HEK293 (cell line): ENCODE measurements around the gene RNF10.

Experiments used
- CTCF ChIA-PET: fragments of 350-600 bp; formaldehyde crosslinking; extraction: SDS; loops from one replicate; lab custom pipeline; 2021; ENCODE audit warnings: antibody characterized with exemption; lab: Yijun Ruan, JAX
- POLR2A ChIA-PET: fragments of 300-600 bp; formaldehyde crosslinking; extraction: SDS; loops from one replicate; lab custom pipeline; 2020; ENCODE audit warnings: antibody characterized with exemption, inconsistent platforms; lab: Yijun Ruan, JAX
- H3K27ac ChIP-seq: fragments of 200-500 bp; sonication (Bioruptor generic); 2 replicates; pipeline ENCODE4 v1.5.1; 2014; ENCODE audit warnings: low read depth, low read length, control low read depth, inconsistent platforms; ENCODE audit errors: extremely low read depth
- H3K36me3 ChIP-seq, 2 experiments: fragments of 200-500 bp in 1 of 2; sonication (Bioruptor generic) in 1 of 2; 1 replicate in 1 of 2; 2 replicates in 1 of 2; pipeline ENCODE4 v1.5.1; 2014 to 2017; ENCODE audit warnings: inconsistent platforms in 2 of 2, low read length in 2 of 2; ENCODE audit not compliant: control insufficient read depth in 2 of 2, insufficient read depth in 1 of 2
- H3K4me1 ChIP-seq: fragments of 200-500 bp; sonication (Bioruptor generic); 2 replicates; pipeline ENCODE4 v1.5.1; 2014; ENCODE audit warnings: mild to moderate bottlenecking, low read length, inconsistent platforms; ENCODE audit not compliant: control insufficient read depth, insufficient read depth
- H3K4me3 ChIP-seq: 2 replicates; pipeline ENCODE4 v1.5.1; 2011; ENCODE audit warnings: low read depth, mild to moderate bottlenecking, control low read depth, low read length, moderate library complexity
- H3K9me3 ChIP-seq: fragments of 200-500 bp; sonication (Bioruptor generic); 2 replicates; pipeline ENCODE4 v1.5.1; 2014; ENCODE audit warnings: low read depth, low read length, inconsistent platforms; ENCODE audit not compliant: control insufficient read depth, insufficient read depth
- FEZF1 ChIP-seq: fragments of 450-650 bp; formaldehyde crosslinking; IDR thresholded peaks from 2 replicates; pipeline ENCODE4 v1.5.1; 2016; ENCODE audit warnings: missing biosample characterization, missing genetic modification characterization
- HOXD13 ChIP-seq: sonication (generic); formaldehyde crosslinking; IDR thresholded peaks from 2 replicates; pipeline ENCODE4 v1.8.0; 2022; ENCODE audit warnings: missing genetic modification reagents, borderline replicate concordance
- OSR2 ChIP-seq: fragments of 450-650 bp; formaldehyde crosslinking; IDR thresholded peaks from 2 replicates; pipeline ENCODE4 v1.5.1; 2016; ENCODE audit warnings: missing biosample characterization, missing genetic modification characterization
- REST ChIP-seq: fragments of 450-650 bp; formaldehyde crosslinking; IDR thresholded peaks from 2 replicates; pipeline ENCODE4 v1.5.1; 2016; ENCODE audit warnings: missing biosample characterization, missing genetic modification characterization
- SALL2 ChIP-seq: fragments of 450-650 bp; formaldehyde crosslinking; IDR thresholded peaks from 2 replicates; pipeline ENCODE4 v1.5.0; 2017; ENCODE audit warnings: missing biosample characterization, mild to moderate bottlenecking, missing genetic modification characterization, borderline replicate concordance
- SCRT1 ChIP-seq: fragments of 450-650 bp; formaldehyde crosslinking; IDR thresholded peaks from 2 replicates; pipeline ENCODE4 v1.5.1; 2016; ENCODE audit warnings: missing biosample characterization, missing genetic modification characterization, borderline replicate concordance
- SCRT2 ChIP-seq: fragments of 450-650 bp; formaldehyde crosslinking; IDR thresholded peaks from 2 replicates; pipeline ENCODE4 v1.5.1; 2016; ENCODE audit warnings: missing biosample characterization, missing genetic modification characterization
- SP2 ChIP-seq: fragments of 450-650 bp; formaldehyde crosslinking; IDR thresholded peaks from 2 replicates; pipeline ENCODE4 v1.5.1; 2016; ENCODE audit warnings: missing biosample characterization, missing genetic modification characterization
- ZBTB17 ChIP-seq: fragments of 450-650 bp; formaldehyde crosslinking; IDR thresholded peaks from 2 replicates; pipeline ENCODE4 v1.5.1; 2016; ENCODE audit warnings: missing biosample characterization, missing genetic modification characterization
- ZBTB8A ChIP-seq: fragments of 450-650 bp; formaldehyde crosslinking; IDR thresholded peaks from 2 replicates; pipeline ENCODE4 v1.5.1; 2016; ENCODE audit warnings: missing biosample characterization, missing genetic modification characterization
- ZFP37 ChIP-seq: fragments of 450-650 bp; formaldehyde crosslinking; IDR thresholded peaks from 2 replicates; pipeline ENCODE4 v1.5.1; 2016; ENCODE audit warnings: missing biosample characterization, missing genetic modification characterization
- ZNF112 ChIP-seq: fragments of 450-650 bp; formaldehyde crosslinking; IDR thresholded peaks from 2 replicates; pipeline ENCODE4 v1.5.0; 2017; ENCODE audit warnings: missing biosample characterization, missing genetic modification characterization
- ZNF24 ChIP-seq: fragments of 450-650 bp; formaldehyde crosslinking; IDR thresholded peaks from 2 replicates; pipeline ENCODE4 v1.5.1; 2016; ENCODE audit warnings: missing biosample characterization, missing genetic modification characterization
- ZNF274 ChIP-seq, 2 experiments: fragments of 200-500 bp in 1 of 2; fragments of 450-650 bp in 1 of 2; sonication (Bioruptor generic) in 1 of 2; formaldehyde crosslinking in 1 of 2; IDR thresholded peaks; 2 replicates each; pipeline versions ENCODE4 v1.5.1 to v1.6.1; 2014 to 2016; ENCODE audit warnings: borderline replicate concordance in 1 of 2, inconsistent platforms in 1 of 2, low read length in 1 of 2, missing biosample characterization in 1 of 2, missing genetic modification characterization in 1 of 2
- ZNF280D ChIP-seq: fragments of 450-650 bp; formaldehyde crosslinking; IDR thresholded peaks from 2 replicates; pipeline ENCODE4 v1.5.1; 2016; ENCODE audit warnings: missing biosample characterization, missing genetic modification characterization
- ZNF335 ChIP-seq: fragments of 450-650 bp; formaldehyde crosslinking; conservative IDR thresholded peaks from 2 replicates; pipeline ENCODE4 v1.5.1; 2016; ENCODE audit warnings: missing biosample characterization, missing genetic modification characterization
- ZNF350 ChIP-seq: fragments of 450-650 bp; formaldehyde crosslinking; IDR thresholded peaks from 2 replicates; pipeline ENCODE4 v1.5.0; 2017; ENCODE audit warnings: missing biosample characterization, mild to moderate bottlenecking, missing genetic modification characterization
- ZNF404 ChIP-seq: fragments of 450-650 bp; formaldehyde crosslinking; IDR thresholded peaks from 2 replicates; pipeline ENCODE4 v1.5.1; 2017; ENCODE audit warnings: missing biosample characterization, missing genetic modification characterization
- ZNF433 ChIP-seq: fragments of 450-650 bp; formaldehyde crosslinking; IDR thresholded peaks from 2 replicates; pipeline ENCODE4 v1.5.1; 2016; ENCODE audit warnings: missing biosample characterization, missing genetic modification characterization, low read depth
- ZNF544 ChIP-seq: fragments of 450-650 bp; formaldehyde crosslinking; IDR thresholded peaks from 2 replicates; pipeline ENCODE4 v1.5.0; 2017; ENCODE audit warnings: missing biosample characterization, missing genetic modification characterization
- ZNF580 ChIP-seq: fragments of 450-650 bp; formaldehyde crosslinking; IDR thresholded peaks from 2 replicates; pipeline ENCODE4 v1.5.1; 2016; ENCODE audit warnings: missing biosample characterization, missing genetic modification characterization
- ZNF600 ChIP-seq: fragments of 450-650 bp; formaldehyde crosslinking; IDR thresholded peaks from 2 replicates; pipeline ENCODE4 v1.5.1; 2016; ENCODE audit warnings: missing biosample characterization, missing genetic modification characterization
- ZNF701 ChIP-seq: fragments of 450-650 bp; formaldehyde crosslinking; IDR thresholded peaks from 2 replicates; pipeline ENCODE4 v1.5.1; 2016; ENCODE audit warnings: missing biosample characterization, missing genetic modification characterization
- ZNF776 ChIP-seq: fragments of 450-650 bp; formaldehyde crosslinking; IDR thresholded peaks from 2 replicates; pipeline ENCODE4 v1.5.0; 2017; ENCODE audit warnings: missing biosample characterization, missing genetic modification characterization, borderline replicate concordance
- ZNF791 ChIP-seq: fragments of 450-650 bp; formaldehyde crosslinking; IDR thresholded peaks from 2 replicates; pipeline ENCODE4 v1.5.1; 2016; ENCODE audit warnings: missing biosample characterization, missing genetic modification characterization
- ZSCAN23 ChIP-seq: fragments of 450-650 bp; formaldehyde crosslinking; IDR thresholded peaks from 2 replicates; pipeline ENCODE4 v1.5.1; 2016; ENCODE audit warnings: missing biosample characterization, missing genetic modification characterization
- TF ChIP-seq, protein P1 (sequence below): fragments of 450-650 bp; formaldehyde crosslinking; IDR thresholded peaks from 2 replicates; pipeline ENCODE4 v1.5.1; 2016; ENCODE audit warnings: missing biosample characterization, missing genetic modification characterization, borderline replicate concordance
- TF ChIP-seq, protein P2 (sequence below): fragments of 450-650 bp; formaldehyde crosslinking; IDR thresholded peaks from 2 replicates; pipeline ENCODE4 v1.5.1; 2017; ENCODE audit warnings: missing biosample characterization, missing genetic modification characterization

RNF10 gene

GRCh38 chr12:120574106-120574505, 40.0 kb downstream of the RNF10 start (continued):
- TF ChIP-seq FEZF1 (no peak), ZSCAN23 (no peak)

GRCh38 chr12:120579179-120579578, 45.0 kb downstream of the RNF10 start:
- H3K9me3 ChIP-seq = no peaks in the 10 kb centered on the region
- H3K4me3 ChIP-seq = no peak overlapping the region
- no peaks in the 10 kb centered on the region for H3K4me1 ChIP-seq
- no peak overlapping the region for H3K27ac ChIP-seq
- ChIA-PET CTCF (interaction anchor here (0.5 to 0.7 kb wide), 4 partner anchors 36 to 488 kb away, joined by 3 to 4 read pairs (median 4); no protein-coding TSS in a partner anchor), POLR2A (interaction anchor here (0.6 kb wide), 1 partner anchor 24 kb away, joined by 3 read pairs; no protein-coding TSS in a partner anchor)
- peaks cover 21 to 60% of the 10 kb centered on the region in 2 experiments for H3K36me3 ChIP-seq
- TF ChIP-seq ZNF24 (tag by site-specific recombination) (no peak), OSR2 (tag by site-specific recombination) (peak; percentile 50; the same call in 1 of the 2 replicates), ZNF350 (no peak), ZNF600 (tag by site-specific recombination) (0 out of 2 replicates have a peak, but pooled peaks have one; percentile 13), SP2 (tag by site-specific recombination) (no peak), ZNF433 (tag by site-specific recombination) (no peak), SALL2 (tag by site-specific recombination) (no peak), FEZF1 (no peak), ZNF274 (IDR thresholded peaks at IDR 0.05; ENCODE audit: low read length) (no peak), ZNF274 (tag by site-specific recombination; IDR thresholded peaks at IDR 0.05; ENCODE audit: borderline replicate concordance) (no peak), ZNF335 (no peak), ZNF280D (tag by site-specific recombination) (no peak), SCRT1 (tag by site-specific recombination) (peak; percentile 99), ZFP37 (tag by site-specific recombination) (no peak), ZNF580 (tag by site-specific recombination) (no peak), ZNF544 (tag by site-specific recombination) (no peak), HOXD13 (CRISPR knock-in tag) (0 out of 2 replicates have a peak, but pooled peaks have one; percentile 11), ZBTB17 (tag by site-specific recombination) (peak; percentile 69), ZNF776 (tag by site-specific recombination) (no peak), ZNF701 (no peak), ZNF404 (tag by site-specific recombination) (no peak), ZNF112 (no peak), ZNF791 (tag by site-specific recombination) (no peak), ZBTB8A (tag by site-specific recombination) (no peak), SCRT2 (tag by site-specific recombination) (peak; percentile 98), REST (tag by site-specific recombination) (no peak)
- TF ChIP-seq, protein P1, sequence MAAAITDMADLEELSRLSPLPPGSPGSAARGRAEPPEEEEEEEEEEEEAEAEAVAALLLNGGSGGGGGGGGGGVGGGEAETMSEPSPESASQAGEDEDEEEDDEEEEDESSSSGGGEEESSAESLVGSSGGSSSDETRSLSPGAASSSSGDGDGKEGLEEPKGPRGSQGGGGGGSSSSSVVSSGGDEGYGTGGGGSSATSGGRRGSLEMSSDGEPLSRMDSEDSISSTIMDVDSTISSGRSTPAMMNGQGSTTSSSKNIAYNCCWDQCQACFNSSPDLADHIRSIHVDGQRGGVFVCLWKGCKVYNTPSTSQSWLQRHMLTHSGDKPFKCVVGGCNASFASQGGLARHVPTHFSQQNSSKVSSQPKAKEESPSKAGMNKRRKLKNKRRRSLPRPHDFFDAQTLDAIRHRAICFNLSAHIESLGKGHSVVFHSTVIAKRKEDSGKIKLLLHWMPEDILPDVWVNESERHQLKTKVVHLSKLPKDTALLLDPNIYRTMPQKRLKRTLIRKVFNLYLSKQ (tag by site-specific recombination) = no peak
- TF ChIP-seq, protein P2, sequence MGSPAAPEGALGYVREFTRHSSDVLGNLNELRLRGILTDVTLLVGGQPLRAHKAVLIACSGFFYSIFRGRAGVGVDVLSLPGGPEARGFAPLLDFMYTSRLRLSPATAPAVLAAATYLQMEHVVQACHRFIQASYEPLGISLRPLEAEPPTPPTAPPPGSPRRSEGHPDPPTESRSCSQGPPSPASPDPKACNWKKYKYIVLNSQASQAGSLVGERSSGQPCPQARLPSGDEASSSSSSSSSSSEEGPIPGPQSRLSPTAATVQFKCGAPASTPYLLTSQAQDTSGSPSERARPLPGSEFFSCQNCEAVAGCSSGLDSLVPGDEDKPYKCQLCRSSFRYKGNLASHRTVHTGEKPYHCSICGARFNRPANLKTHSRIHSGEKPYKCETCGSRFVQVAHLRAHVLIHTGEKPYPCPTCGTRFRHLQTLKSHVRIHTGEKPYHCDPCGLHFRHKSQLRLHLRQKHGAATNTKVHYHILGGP = no peak
